HG03103 (cell line): Measurements from ENCODE around the gene FAM229A.

Source experiments
- ATAC-seq: cut with Tn5 transposase; IDR thresholded peaks from one replicate; pipeline ENCODE4 v1.9.1; 2021; ENCODE audit warnings: low read depth; ENCODE audit not compliant: unreplicated experiment

Gene FAM229A

DNA sequence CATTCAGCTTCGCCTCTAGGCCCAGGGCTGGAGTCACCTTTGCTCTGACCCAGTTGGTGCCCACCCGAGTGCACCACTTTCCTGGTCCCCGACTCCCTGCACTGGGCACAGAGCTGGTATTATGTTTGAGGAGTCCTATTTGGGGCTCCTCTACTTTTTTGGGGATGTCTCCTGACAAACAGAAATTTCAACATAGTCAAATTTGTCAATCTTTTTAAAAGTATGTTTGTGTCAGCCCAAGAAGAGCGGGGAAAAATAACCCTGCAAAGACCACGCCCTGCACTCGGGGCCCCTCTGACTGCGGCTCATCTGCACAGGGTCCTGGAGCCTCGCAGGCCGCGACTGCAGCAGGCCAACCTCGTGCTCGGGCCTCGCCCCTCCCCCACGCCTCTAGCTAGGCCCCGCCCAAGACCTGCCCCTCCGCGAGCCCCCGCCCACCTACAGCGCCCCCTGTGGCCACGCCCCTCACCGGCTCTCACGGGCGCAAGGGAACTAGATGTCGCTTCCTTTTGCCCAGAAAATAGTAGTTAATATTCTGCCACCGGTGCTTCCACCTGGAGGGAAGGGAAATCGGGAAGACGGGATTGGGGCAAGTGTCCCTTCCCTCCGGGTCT lies 11.4 kb downstream of the FAM229A start:
- ATAC-seq: peak; percentile 32

DNA sequence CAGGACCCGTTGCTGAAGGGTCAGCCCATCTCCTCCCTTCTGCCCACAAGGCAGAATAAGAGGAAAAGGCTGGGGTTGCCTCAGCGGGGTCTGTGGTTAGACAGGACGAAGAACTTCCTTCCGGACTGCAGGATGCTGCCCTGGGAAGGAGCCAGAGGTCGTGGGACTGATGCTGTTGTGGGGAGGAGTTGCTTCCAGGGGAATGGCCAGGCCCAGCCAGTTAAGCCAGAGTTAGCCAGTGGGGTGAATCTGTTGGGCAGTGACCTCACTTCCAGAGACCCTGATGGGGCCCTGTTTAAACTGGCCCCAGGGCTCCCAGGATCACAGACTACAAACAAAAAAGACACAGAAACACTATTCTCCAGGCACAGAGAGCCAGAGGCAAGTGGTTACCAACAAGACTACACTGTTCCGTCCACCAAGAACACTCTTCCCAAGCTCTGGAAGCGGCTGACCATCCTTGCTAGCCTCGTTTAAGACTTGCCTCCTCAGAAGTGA lies 13.0 kb downstream of the FAM229A start:
- ATAC-seq: no peak

DNA sequence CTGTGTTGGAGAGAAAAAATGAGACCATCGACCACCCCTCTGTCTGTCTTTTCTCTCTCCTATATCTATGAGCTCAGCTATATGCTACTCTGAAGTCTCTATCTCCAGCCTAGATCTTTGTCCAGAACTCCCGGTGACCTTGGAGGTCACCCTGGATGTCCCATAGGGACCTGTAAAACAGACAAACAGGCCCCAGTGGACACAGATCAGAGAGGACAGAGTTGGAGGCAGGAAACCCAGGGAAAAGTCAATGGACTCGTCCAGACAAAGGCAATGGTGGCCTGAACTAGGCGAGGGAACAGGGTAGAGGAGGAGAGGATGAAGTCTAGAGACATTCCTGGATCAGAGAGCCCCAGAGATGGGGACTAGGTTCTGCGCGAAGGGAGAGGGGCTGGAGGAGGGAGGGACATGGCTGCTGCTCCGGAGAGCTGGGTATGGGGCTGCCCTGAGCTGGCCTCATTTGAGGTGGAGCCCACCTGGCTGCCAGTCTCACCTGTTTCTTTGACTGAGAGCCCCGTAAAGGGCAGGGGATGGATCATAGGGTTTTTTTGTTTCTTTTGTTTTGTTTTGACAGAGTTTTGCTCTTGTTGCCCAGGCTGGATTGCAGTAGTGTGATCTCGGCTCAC lies 15.6 kb downstream of the FAM229A start:
- no peak for ATAC-seq

DNA sequence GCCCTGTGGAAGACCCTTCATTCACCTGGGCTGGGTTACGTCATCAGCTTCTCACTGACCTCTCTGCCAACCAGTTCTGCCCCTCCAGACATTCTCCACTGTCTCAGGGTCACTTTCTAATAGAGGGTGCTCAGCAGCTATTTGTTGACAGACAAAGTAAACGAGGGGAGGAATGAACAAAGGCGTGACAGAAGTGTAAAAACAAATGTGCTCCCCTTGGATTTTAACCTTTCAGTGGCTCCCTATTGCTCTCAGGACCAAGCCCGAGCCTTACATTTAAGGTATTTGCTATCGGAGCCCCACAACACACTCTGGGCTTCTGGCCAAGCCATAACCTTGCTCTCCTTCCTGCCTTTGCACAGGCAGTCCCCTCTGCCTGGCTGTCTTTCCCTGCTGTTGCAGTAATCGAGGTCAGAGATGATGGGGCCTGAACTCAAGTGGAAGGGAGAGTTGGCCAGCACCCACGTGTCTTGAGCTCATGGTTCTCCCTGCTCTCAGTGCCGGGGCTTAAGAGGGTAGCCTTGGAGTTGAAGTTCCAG lies 16.9 kb downstream of the FAM229A start:
- no peak for ATAC-seq

DNA sequence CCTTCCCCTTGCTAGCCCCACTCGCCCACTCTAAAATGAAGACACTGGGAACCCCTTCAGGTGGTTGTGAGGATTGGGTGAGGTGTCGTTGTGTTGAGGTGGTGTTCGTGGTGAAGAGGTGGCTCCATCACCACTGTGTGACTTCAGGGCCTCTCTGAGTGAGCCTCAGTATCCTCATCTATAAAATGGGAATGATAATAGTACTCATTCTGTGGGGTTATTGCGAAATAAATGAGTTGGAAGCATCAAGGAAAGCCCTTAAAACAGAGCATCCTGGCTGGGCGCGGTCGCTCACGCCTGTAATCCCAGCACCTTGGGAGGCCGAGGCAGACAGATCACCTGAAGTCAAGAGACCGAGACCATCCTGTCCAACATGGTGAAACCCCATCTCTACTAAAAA lies 19.6 kb downstream of the FAM229A start:
- ATAC-seq: no peak

DNA sequence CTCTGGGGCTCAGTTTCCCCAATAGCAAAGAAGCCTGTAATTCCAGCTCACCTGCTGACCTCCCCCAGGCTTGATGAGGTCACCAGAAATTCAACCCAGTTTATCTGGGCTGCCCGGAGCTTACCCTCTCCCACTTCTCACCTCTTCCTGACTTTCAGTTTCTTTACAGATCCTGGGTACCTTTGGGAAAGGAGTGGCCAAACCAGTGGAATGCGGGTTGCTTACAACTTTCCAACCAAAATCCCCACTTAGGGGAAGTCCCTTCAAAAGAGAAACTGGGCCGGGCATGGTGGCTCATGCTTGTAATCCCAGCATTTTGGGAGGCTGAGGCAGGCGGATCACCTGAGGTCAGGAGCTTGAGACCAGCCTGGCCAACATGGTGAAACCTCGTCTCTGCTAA lies 20.3 kb downstream of the FAM229A start:
- ATAC-seq: no peak

DNA sequence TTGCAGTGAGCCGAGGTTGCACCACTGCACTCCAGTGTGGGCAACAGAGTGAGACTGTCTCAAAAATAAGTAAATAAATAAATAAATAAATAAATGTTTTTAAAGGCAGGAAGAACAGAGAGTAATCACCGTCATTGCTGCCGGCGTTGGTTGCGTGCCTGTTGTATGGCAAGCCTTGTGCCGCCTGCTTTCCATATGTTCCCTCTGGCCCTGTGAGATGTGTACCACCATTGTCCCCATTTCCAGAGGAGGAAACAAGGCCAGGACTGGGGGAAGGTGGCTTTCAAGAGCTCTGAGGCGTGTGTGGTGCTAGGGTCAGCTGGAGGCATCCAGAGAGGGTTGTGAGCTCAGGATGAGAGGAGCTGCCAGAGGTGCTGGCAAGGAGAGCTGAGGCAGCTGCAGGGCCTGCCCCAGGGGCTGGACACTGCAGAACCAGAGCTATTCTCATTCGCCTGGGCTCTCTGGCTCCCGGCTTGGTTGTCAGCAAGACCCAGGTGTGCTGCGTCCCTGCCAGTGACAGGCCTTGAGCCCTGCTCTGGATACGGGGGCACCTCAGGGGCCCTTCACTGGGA lies 21.0 kb downstream of the FAM229A start:
- ATAC-seq: no peak

DNA sequence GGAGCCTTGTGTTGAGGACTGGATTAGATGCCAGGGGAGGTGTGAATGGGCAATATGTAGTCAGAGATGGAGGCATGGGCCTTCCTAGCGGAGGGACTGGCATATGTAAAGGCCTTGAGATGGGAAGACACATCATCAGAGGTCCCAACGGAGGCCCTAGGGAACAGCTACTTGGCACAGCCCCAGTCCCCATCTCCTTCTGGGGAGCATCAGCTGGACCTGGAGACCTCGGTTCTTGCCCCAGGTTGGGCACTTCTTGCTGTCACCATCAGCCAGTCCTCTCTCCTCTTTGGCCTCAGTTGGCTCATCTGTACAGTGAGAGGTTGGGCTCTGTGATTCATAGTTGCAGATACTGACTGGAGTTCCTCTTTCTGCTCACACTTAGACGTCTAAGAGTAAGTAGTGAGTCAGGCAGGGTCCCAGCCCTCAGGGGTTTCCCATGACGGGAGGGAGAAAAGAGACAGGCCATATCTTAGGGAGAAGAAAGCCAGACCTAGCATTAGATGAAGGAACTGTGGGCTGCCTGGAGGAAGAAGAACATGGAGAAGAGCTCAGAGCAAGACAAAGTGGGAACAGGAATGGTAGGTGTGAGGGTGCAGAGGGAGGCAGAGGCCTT lies 22.8 kb downstream of the FAM229A start:
- no peak for ATAC-seq

DNA sequence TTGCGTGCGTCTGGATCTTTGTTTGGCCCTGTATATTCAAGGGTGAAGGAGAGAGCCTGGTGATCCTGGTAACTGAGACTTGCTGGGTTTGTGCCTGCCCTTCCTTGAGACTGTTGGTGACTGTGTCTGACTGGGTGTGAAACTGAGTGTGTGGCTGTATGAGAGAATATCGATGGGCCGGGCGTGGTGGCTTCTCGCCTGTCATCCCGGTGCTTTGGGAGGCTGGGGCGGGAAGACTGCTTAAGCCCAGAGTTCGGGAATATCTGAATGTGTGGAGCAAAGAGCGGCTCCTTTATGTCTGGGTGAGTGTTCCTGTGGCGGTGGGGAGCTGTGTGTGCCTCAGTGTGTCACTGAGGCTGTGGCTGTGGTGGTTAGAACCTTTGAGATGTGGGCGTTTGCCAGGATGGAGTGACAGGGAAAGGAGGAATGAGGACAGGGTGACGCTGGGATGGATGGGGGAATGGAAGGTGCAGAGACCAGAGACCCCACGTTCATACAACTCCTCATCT lies 23.6 kb downstream of the FAM229A start:
- no peak for ATAC-seq

DNA sequence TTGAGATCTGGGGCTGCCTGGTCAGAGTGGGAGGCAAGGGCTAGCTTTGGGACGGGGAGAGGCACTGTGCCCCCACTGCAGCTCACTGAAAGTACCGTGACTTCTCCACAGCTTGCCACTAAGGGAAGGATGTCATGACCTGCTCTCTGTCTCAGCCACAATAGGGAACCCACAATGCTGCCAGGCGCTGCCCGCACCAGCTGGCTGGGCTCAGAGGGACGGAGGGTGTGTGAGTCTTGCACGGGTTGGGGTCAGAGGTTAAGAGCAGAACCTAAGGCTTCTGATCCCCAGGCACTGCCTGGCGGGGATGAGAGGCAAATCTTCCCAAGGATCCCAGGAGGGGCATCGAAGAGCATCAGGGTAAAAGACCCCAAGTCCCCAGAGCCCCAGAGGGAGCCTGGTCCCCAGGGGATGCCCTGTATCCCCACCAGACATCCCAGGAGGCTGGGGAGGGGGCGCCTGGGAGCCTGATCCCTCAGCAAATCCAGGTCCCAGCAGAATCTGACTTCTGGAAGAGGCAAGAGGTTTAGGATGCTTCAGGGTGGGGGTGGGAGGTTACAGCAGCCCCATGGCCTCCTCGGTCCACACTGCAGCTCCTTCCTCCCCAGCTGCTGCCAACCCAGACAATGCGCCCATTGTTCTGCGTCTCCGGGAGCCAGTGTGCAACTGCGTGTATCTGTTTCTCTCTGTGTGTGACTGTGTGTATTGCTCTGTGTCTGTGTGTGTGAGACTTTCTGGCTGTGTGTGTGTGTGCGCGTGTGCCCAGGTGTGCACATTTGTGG lies 24.2 kb downstream of the FAM229A start:
- no peak for ATAC-seq

DNA sequence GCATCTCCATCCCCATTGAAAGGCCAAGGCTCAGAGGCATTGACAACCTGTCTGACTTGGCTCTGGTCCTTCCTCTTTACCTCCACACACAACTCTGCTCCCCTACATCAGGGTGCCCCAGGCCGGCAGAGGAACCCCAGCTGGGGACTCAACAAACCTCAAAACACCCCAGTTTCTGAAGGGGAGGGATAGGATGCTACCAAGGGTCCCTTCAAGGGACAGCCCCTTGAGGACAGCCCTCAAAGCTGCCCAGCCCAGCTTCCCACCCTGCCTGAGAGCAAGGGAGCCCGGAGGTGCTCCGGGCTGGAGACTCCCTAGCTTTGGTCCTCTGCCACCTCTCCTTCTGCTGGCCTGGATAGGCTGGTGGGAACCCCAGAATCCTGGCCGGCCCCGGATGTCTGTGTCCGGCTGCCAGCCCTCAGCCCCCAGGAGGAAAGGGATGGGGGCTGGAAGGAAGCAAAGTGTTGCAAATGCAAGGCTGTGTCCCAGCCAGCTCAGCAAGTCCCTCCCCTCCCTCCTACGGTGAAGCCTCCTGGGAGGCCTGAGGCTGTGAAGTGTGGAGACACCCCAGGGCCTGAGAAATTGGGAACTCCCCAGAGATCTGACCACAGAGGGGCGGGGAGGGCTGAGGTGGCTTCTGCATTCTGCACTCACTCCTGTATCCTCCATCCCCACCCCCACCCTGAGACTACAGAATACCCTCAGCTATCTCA lies 25.2 kb downstream of the FAM229A start:
- no peak for ATAC-seq

DNA sequence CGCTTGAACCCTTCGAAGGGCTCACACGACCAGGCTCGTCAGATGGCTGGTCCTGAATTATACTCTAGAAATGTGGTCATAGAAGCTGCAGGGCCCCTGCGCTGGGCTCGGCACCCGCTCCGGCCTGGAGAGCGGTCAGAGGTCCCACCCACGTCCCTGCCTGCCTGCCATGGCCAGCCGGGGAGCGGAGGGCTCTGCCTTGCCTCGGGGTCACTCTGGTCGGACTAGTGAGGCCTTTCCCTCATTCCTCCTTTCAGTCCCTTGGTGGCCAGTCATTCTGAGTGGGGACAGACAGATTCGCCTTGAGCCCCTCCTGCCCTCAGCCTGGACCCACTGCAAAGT lies 25.7 kb downstream of the FAM229A start:
- no peak for ATAC-seq

DNA sequence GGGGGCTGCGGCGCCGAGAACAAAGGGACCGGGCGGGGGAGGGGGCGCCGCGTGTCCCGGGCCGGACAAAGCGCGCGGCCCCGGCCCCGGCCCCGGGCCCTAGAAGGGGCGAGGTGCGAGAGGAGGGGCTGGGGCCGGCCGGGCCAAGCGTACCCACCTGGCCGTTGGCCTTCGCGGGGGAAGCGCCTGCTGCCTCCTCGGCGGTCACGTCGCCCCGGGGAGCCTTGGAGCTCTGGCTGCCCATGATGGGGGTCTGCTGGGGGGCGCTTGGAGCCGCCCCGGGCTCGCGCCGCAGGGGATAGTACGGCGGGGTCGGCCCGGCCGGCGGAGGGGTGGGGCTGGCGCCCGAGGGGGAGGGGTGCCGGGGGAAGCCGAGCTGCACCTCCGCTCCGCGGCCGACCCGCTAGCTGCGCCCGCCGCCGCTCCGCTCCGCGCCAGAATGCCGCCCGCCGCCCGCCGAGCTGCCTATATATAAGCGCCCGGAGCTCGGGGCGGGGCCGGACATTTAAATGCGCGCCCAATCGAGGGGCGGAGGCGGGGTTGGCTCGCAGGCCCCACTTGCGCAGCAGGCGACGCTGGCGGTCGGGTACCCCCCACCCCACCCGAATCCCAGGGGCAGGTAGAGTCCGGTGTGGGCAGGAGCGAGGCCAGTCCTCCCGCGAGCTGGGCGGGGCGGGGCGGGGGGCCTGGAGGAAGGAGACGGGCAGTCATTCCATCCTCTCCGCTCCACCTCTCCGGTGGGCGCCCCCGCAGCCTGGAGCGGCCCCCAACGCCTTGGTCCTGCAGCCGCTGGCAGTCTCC lies 26.3 kb downstream of the FAM229A start, which contains the start of gene MARCKSL1:
MARCKSL1 (minus strand) TSS at position 444 of the 801 bp plus-strand sequence; CDS start at position 244, 200 bp downstream.
- ATAC-seq: no peak

DNA sequence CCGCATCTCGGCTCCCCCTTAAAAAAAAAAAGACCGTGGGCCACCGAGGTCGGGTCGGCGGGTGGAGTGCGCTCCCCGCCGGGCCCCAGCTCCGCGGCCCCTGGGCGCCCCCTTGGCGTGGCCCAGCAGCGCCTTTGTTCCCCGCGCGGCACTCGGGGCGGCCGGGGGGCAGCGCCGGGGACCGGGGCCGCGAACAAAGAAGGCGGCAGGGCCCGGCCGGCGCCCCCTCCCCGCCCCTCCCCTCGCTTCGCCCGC lies 26.8 kb downstream of the FAM229A start:
- ATAC-seq: no peak

DNA sequence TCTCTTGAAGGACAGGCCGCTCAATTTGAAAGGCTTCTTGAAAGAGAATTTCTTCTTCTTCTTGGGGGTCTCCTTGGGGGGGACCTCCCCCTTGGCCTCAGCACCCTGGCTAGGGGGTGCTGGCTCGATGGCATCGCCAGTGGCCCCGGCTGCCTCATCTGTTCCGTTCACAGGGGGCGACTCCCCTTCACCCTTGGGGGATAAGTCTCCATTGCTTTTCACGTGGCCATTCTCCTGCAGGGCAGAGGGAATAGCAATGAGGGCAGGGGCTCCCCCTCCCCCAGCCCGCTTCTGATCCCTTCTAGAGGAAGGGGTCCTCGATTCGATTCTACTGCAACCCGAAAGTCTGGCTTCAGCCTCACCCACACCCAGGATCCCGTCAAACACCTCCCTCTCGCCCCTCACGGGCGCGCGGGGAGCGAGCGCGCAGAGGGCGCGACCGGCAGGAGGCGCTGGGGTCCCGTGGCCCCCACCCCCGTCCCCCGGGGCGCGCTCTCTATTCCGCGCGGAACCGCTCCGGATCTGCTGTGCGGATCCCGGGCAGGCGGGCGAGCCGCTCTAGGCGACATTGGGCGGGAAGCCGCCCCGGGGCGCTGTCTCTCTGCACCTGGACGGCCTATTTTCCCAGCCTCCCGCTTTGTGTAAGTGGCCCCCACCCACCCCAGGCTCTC lies 27.3 kb downstream of the FAM229A start:
- ATAC-seq: no peak

DNA sequence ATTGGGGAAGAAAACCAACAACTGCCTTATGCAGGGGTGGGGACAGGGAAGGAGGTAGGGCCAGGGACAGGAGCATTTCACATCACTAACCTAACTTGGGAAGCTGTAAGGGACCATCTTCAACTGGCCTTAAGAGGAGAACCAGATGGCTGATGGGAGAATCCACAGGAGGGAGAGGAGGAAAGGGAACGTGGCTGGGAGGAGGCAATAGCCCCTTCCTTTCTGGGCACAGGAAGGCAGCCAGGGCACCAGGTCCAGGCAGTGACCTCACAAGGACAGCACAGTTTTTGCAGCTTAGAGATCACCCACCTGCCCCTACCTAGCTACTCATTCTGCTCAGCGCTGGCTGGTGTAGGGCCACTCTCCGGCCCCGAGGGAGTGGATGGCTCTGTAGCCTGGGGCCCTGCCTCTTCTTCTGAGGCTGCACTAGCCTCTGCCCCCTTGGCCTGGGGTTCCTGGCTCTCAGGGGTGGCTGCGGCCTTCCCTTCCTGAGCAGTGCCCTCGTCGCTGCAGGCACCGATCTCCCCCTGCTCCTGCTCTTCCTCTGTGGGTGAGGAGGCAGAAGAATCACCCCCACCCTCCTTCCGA lies 27.9 kb downstream of the FAM229A start:
- no peak for ATAC-seq

DNA sequence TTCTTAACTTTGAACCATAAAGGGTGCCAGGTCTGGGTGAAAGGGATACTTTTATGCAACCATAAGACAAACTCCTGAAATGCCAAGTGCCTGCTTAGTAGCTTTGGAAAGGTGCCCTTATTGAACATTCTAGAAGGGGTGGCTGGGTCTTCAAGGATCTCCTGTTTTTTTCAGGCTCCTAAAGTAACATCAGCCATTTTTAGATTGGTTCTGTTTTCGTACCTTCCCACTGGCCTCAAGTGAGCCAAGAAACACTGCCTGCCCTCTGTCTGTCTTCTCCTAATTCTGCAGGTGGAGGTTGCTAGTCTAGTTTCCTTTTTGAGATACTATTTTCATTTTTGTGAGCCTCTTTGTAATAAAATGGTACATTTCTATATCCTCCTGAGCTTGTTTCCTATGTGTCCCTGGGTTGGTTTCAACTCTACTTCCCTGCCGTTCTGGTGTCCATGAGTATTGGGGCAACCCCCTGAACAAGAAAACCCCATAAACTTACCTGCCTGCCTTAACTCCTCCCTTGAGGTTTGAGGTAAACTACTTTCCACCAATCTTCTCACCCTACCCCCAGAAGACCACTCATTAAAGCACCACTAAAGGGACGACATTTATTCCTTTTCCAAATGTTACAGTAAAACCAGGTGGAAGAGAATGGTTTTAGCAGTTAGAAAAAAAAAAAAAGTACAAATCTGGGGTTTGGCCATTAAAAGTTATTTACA lies 28.9 kb downstream of the FAM229A start:
- ATAC-seq: no peak
